GM19397 (cell line): ENCODE measurements around the gene SNRPD3.
"Not testable (repeated sequence)": the region's sequence is repeated elsewhere in the genome, so short reads cannot be mapped to it uniquely, and the experiment has no call there.

Source experiments
- ATAC-seq: cut with Tn5 transposase; IDR thresholded peaks from one replicate; pipeline ENCODE4 v1.9.1; 2021; ENCODE audit warnings: mild to moderate bottlenecking, moderate library complexity; ENCODE audit not compliant: unreplicated experiment

Gene SNRPD3

DNA sequence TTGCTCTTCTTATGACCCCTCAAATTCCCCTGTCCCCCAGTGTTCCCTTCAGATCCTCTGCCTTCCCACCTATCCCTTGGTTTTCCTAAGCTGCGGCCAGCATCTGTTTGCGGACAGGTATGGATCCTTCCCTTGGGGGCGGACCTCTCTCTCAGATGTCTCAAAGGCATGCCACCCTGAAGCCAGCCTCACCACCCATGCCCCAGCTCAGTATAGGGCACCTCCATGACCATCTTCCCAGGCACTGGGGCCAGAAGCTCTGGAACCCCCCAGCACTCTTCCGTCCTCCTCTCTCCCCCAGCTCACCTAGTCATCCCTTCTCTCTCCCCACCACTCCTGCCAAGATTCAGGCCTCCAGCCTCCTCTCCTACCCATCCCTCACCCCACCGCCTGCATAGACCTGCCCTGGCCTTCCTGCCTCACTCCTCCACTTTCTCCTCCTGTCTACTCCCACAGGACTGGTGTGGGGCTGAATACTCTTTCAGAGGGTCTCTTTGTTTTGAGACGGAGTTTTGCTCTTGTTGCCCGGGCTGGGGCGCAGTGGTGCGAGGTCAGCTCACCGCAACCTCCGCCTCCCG lies 34.9 kb downstream of the SNRPD3 start:
- ATAC-seq, result no peak

DNA sequence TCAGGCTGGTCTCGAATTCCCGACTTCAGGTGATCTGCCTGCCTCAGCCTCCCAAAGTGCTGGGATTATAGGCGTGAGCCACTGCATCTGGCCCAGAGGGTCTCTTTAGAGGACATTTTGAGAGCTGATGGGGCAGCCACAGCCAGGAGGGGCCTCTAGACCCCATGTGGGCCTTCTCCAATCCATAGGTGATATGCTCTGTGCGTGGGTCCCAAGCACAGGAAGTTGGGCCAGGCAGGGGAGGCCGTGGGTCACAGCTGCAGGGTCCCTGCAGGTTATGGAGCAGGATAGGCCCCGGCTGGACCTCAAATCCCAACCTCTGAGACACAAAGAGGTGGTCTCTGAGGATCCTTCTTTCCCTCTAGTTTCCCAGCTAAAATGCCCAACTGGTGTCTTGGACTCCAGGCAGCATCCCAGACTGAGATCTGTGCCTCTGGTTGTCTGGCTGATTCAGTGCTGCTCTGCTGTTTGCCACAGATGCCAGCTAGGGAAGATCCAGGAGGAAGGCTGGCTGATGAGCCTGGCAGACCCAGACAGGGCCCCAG lies 35.6 kb downstream of the SNRPD3 start:
- ATAC-seq, result no peak

- peak; percentile 9 for ATAC-seq
These were observed 36.5 kb downstream of the SNRPD3 start for GRCh38 chr22:24592058-24592850.

DNA sequence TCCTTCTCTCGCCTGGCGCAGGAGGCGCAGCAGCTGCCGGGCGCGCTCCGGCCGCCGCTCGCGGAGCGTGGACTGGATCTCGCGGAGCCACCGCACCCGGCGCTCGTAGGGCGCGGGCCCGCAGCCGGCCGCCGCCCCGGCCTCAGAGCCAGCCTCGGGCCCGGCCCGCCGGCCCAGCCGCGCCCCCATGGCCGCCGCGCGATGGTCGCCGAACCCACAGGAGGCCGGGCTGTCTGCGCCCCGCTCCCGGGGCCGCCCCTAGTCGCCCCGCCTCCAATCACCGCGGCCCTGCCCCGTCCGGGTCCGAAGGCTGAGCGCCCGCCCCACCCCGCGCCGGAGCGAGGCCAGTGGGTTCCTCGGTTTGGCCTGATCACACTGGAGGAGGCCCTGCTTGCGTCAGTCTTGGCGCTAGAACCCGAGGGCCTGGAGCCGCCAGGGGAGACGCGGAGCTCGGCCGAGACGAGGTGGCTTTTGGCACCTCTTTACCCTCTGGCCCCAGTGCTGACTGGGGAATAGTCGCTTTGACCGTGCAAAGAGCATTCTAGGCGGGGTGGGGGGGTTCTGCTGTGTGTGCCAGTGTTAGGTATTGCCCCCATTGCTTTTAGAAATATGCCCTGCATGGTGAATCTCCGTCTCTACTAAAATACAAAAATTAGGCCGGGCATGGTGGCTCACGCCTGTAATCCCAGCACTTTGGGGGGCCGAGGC lies 37.2 kb downstream of the SNRPD3 start, which contains the start of gene LRRC75B:
TSS of gene LRRC75B (minus strand) at position 223 of the 708 bp plus-strand sequence. CDS start at position 189, 34 bp downstream.
- ATAC-seq, result peak; percentile 63

GRCh38 chr22:24593559-24593835 lies 37.7 kb downstream of the SNRPD3 start:
- not testable (repeated sequence) for ATAC-seq

GRCh38 chr22:24593836-24594568 lies 38.2 kb downstream of the SNRPD3 start:
- no peak for ATAC-seq

DNA sequence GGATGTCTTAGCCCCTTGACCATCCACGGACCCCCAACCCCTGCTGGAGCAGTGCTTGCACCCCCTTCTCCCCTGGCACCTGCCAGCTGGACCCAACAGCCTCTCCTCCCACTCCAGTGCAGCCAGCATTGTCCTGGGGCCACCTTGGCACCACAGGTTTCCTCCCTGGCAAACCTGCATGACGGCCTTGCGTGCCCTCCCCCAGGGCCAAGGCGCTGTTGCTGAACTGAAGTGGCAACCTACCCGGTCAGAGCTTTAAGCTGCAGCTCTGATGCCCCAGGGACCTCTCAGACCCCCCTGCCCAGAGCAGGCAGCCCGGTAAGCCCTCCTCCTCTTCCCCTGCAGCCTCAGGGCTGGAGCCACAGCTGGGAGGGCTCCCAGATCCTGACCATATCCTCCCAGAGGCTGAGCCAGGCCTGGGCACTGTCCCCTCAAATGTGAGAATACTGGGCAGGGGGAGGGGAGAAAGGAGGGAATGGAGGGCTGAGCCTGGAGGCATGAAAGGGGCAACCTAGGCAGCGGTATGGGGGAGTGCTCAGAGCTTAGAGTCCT lies 38.8 kb downstream of the SNRPD3 start:
- no peak for ATAC-seq

DNA sequence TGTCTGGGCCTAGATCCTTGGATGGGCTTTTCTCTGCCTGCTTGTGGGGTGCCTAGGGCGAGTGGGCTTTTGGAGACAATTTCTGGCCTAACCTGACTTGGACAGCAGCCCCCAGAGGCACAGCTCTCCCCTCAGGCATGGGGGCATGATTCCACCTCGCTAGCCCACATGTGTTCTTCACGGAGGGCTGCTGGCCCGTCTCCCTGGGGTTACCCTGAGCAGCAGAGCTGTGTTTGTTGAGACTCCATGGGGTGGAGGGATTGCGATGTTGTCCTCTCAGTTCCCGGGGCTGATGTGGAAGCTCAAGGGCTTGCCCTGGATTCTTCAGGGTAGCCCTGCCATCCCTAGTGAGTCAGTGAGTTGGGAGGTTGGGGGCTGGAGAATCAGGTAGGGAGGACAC lies 39.4 kb downstream of the SNRPD3 start:
- ATAC-seq, result no peak

DNA sequence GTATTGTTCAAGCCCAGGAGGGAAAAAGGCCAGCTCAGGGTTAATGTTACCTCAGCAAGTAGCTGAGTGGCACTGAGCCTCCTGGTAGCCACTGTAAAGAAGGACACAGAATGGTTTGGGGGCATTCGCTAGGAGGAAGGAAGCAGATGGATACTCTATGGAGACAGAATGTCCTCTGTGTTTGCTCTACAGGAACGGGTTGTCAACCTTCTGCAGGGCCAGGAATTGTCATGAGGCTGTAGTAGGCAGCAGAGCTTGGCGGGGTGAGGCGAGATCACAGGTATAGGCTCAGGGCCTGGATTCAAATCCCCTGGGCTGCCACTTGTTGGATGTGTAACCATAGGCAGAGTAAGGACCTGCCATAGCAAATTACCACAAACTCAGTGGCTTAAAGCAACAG lies 40.1 kb downstream of the SNRPD3 start:
- ATAC-seq, result no peak

- ATAC-seq, result not testable (repeated sequence)
These were observed 41.3 kb downstream of the SNRPD3 start for GRCh38 chr22:24597076-24597475.

DNA sequence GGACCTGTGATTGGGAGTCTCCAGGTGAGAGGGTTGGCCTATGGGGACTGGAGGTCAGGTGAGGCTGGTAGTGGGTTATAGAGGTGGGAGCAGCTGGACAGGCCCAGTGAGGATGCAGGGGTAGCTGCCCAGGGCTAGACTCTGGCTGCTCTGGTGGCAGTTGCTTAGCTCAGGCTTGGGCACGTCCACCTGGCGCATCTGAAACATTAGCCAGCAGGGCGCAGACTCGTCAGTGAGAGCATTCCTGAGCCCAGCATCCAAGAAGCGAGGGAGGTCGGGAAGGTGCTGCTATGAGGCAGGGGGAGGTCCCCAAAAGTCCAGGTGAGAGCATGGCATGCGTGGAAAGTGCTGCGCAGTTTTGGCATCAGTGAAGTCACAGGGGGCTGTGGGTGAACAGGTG lies 43.7 kb downstream of the SNRPD3 start:
- no peak for ATAC-seq

DNA sequence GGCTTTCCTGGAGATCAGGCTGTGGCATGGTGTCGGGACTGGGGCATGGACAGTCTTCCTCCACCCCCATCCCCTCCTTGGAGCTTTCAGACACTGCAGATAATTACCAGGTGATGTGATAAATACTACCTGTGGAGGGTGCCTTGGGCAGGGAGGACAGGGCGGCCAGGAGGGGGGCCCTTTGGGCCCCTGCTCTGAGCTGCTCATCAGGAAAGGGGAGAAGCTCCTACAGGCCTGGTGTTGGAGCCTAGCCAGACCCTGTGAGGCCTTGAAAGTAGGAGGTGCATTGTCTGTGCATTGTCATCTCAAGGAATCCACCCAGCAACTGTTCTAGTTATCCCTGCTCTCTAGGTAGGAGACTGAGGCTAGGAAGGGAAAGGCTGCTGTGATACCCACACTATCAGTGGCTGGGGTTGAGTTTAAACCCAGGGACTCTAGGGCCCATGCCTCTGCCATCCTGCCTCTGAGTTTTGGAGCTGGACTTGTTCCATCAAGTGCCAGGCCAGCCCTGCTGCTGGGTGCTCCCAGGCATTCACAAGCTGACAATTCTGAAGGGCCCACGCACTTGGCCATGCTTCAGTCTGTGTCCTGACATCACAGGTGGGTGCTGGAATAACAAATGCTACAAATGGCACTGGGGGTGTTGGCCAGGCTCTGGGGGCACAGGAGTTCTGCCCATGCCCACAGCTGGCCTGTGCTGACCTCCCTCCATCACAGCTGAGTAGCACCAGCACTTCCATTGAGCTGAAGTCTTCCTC lies 44.3 kb downstream of the SNRPD3 start:
- ATAC-seq, result not testable (repeated sequence)

DNA sequence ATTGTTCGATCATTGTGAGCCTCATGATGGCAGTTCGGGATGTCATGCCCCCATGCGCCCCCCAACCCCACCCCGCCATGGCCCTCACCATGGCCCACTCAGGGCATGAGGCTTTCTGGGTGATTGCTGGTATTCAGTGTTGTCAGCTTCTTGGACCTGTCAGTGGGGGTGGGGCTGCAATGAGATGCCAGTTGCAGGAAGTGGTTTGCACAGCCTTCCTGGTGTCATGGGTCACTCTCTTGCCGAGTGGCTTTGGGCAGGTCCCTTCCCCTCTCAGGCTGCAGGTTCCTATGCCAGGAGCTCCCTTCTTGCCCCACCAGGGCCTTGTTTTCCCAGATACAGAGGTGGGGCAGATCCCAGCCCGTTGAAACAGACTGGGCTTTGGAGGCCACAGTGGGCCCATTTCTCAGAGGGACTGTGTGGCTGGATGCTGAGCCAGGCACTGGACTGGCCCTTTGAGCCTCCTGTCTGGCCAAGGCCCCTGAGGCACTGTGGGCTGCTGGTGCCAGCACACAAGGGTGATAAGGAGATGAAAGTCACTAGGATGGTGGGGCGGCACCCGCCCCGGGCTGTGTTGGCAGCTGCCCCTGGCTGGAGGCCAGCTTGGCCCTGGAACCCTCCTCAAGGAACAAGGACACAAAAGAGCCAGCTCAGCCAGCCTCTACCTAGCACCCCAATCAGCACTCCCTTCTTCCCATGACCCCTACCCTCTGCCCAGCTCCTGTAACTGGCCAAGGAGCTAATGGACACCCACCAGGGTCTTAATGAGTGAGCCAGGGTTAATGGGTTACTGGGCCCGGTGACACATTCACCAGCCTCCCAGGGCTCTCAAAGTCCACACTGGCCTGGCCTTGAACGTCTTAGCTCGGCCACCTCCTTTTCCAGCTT lies 45.7 kb downstream of the SNRPD3 start:
- no peak for ATAC-seq

GRCh38 chr22:24602105-24602749 lies 46.4 kb downstream of the SNRPD3 start:
- not testable (repeated sequence) for ATAC-seq

DNA sequence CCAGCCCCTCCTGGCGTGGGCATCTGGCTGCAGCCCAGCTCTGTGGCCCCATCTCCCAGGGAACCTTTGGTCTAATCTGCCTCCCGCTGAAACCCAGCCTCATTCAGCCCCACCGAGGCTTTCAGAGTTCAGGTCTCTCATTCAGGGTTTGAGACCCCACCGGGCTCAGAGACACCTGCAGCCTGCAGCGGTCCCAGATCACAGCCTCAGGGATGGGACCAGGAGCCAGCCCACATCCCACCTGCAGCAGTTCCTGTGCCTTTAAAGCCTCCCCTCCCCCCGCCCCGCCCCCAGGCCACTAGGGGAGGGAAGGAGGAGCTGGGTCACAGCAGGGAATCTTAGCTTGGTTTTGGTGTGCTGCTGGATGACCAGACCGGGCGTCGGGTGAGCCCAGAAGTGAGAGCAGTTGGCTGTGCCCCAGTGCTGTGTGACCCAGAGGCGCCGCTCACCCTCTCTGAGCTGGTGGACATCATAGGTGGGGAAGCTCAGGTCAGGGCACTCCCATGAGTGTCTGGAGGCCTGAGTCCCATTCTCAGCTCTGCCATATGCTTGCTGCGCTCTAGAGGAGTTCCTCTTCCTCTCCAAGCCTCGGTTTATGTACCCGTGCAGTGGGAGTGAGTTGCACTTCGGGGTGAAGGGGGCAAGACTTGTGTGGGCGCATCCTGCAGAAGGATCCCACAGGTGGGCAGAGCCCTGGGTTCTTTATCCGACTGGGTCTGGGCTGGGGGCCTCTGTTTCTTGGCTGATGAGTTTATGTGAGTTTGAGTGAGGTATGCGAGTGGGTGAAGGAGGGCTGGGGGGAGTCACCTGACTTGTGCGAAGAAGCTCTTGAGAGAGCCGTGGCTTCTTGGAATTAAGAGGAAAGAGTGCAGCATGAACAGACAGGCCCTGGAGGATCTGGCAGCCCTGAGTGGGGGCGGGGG lies 47.3 kb downstream of the SNRPD3 start, which contains the start of gene GGT1:
TSS of gene GGT1 (plus strand) at position 347 of the 923 bp plus-strand sequence. CDS start 7,889 bp downstream, outside the sequence.
- not testable (repeated sequence) for ATAC-seq

GRCh38 chr22:24603770-24604629 lies 48.2 kb downstream of the SNRPD3 start:
- not testable (repeated sequence) for ATAC-seq
